GM18858 (cell line): Measurements from ENCODE around the gene FHIT.

ENCODE experiments used
- ATAC-seq: cut with Tn5 transposase; IDR thresholded peaks from one replicate; pipeline ENCODE4 v1.9.1; 2021; ENCODE audit not compliant: unreplicated experiment

The FHIT gene

GRCh38 chr3:60090548-60090947, 1160.7 kb downstream of the FHIT start:
- no peak for ATAC-seq

GRCh38 chr3:60086811-60087210, 1164.4 kb downstream of the FHIT start:
- peak; percentile 77 for ATAC-seq

DNA sequence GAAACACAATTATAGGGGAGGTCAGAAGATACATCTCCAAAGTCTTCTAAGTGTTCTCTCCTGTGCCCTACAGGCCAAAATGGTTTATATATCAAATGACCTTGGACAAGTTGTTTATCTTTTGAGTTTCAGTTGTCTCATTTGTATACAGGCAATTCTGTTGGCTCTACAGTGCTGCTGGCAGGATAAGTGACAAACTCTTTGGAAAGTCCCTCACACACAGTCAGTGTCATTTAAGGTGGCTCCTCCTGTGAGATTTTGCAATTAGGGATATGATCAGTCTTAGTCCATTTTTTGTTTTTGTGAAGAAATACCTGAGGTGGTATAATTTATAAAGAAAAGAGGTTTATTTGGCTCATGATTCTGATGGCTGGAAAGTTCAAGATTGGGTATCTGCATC, 1165.6 kb downstream of the FHIT start:
- ATAC-seq: no peak

DNA sequence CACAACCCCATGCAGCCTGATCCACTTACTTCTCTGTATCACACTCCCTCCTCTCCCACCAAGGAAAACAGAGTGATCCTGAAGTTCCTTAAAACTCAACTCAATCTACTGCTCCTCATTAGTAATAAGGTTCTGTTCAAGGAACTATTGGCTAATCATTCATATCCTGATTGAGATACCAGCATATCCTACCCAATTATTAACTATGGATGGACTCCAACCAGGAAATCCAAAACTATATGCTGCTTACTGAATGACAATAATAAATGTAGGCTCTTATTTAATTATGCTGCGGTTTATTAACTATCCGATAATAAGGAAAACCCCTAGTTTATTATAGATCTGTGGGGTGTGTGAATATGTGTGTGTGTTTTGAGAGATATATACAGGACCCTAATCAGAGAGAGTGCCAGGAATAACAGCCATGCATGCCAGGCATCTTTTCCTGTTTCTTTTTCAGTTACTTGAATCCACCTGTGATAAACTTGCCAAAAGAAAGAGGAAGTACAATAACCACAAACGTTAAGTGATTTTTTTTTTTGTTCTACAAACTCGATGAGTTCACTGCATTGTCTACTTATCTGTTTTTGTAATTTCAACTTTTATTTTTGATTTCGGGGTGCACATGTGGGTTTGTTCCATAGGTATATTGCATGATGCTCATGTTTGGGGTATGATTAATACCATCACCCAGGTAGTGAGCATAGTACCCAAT, 1169.7 kb downstream of the FHIT start:
- peak; percentile 61 for ATAC-seq

DNA sequence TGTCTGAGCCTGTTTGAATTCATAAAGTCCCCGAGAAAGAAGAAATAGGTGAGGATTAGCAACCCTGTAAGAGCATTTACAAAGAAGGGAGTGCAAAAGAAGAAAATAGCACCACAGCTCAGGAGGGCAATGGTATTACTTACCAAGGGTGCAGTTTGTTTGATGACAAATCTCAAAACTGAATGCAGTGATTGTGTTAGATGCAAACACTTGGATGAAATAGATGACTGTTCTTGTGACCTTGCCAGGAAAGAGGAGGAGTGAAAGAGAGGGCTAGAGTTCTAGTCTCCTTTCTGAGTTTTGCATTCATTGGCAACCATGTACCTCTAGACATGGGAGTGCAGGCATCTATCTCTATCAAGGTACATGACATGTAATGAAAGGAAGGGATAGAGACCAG, 1170.6 kb downstream of the FHIT start:
- no peak for ATAC-seq

- ATAC-seq: no peak
Measured at GRCh38 chr3:60079076-60079475, 1172.2 kb downstream of the FHIT start.

- ATAC-seq: no peak
Measured at GRCh38 chr3:60076331-60076730, 1174.9 kb downstream of the FHIT start.

- ATAC-seq: no peak
Measured at GRCh38 chr3:60073942-60074341, 1177.3 kb downstream of the FHIT start.

DNA sequence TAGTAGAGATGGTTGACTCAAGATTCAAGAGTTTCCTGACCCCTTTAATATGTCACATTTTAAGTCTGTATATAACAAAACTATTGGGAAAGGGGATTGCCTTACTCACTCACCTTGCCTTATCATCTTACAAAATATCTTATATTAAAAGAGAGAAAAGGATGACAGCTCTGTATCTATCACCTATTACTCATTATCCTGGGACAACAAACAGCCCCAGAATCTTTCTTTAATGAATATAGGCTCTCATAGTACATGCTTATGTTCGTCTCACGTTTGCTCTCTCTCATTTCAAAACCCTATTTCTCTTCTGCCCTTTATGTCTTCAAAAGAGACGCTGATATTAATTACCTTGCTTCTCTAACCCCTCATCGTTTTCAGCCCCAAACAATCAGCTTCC, 1178.0 kb downstream of the FHIT start:
- no peak for ATAC-seq

GRCh38 chr3:60070366-60070765, 1180.9 kb downstream of the FHIT start:
- no peak for ATAC-seq

DNA sequence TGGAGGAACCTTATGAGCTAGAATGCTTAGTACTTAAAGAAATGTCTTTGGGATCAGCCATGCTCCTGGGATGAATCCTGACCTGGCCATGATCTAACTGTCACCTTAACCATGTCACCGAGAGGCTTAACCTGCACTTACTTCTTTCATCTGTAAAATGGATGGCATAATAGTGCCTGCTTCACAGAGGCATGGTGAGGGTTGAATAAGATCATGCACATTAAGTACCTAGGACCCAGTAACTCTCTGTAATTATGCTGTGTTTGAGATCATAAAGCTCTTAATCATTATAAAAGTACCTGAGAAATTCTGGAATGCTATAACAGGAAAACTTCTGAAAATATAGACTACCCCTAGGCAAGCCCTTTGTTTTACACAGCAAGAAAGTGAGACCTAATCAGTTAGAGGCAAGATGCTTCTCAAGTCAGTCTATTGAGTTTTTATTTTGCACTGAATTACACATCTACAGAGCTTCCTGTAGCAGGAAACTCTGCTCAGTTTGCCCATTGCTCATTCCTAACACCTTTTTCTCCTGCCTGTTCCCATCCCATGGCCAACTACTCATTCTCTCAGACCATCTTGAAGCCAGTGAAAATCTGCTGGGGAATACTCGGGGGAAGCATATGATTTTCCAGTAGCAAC, 1185.9 kb downstream of the FHIT start:
- no peak for ATAC-seq

DNA sequence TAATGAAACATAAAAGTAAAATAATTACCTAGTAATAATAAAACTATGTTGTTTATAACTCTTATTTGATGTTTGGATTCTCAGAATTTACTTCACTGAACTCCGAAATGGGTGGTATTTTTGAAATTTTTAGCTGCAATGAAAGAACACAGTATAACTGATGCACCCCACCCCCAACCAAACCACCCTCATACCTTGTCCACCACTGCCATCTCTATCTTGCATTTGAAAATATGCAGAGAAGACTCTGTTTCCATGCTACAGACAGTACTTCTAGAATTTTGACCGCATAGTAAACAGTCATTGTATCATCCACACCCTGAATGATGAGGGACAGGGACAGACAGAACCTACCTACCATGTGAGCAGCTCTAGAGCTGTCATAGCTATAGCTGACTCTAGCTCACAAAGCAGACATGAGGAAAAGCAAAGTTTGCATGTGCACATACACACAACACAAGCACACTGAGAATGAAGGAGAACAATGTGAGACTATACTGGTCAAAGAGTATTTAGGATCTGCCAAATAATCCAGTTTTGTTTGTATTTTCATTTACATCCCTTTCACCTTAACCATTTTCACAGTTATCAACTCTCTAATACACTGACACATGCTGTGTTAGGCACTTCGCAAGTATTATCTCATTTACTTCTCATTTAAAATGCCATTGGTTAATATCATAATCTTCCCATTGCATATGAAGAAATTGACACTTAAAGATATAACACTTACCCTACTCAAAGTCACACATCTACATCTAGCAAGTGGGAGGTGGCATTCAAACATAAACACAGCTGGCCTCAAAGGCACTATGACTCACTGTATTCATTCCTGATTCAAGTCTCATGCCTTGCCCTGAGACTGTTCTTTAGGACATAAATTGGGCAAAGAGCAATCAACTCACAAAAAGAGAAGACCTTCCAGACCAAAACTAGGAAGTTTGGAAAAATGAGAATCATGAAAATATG, 1186.8 kb downstream of the FHIT start:
- no peak for ATAC-seq

DNA sequence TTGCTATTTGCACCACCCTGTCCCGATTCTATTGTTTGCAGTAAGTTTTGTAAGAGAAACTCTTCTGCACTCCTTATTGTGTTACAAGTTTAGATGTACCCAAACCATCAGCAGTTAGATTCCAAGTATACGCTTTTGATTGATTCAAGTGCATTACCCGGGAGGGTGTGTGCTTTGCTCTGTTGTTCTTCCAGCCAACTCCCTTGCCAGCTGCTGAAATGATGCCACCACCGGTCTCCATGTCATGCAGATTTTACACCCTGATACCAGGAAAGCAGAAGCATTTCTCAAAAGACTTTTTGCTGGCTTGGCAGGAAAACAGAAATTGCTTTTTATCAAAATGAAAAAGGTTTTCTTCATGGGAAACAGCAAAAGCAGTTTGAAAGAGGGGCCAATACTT, 1194.8 kb downstream of the FHIT start:
- no peak for ATAC-seq

DNA sequence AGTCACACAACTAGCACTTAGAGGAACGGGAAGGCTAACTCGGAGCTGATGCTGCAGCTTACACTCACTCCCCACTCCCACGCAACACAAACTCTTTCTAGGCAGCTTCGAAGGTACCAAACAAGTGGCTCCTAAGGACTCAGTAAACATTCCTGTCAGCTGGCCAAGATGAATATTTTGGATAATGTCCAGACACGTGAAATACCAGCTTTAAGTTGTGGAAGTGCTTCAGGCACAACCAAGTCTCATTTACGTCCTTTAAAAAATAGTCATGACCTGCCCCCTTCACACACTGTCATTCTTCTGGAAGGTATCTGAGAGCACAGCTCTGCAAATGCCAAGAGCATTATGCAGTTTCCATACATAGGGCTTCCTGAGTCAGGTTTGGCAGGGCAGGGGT, 1195.5 kb downstream of the FHIT start:
- no peak for ATAC-seq

- ATAC-seq: no peak
Measured at GRCh38 chr3:60053526-60054265, 1197.6 kb downstream of the FHIT start.

DNA sequence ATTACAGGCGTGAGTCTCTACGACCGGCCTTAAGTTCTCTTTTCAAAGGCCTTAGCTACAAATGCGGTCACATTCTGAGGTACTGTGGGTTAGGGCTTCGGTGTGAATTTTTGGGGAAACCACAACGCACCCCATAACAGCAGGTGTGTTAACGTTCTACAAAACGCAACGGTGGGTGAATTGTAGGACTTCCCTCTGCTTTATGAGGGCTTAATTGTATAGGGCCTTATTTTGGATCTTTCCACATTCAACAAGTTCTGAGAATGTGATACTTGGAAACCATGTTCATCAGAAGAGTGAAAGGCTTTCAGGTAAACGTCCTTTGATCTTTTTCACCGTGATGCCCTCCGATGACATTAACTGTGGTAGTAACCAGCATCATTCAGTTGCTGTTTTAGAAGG, 1202.8 kb downstream of the FHIT start:
- no peak for ATAC-seq

DNA sequence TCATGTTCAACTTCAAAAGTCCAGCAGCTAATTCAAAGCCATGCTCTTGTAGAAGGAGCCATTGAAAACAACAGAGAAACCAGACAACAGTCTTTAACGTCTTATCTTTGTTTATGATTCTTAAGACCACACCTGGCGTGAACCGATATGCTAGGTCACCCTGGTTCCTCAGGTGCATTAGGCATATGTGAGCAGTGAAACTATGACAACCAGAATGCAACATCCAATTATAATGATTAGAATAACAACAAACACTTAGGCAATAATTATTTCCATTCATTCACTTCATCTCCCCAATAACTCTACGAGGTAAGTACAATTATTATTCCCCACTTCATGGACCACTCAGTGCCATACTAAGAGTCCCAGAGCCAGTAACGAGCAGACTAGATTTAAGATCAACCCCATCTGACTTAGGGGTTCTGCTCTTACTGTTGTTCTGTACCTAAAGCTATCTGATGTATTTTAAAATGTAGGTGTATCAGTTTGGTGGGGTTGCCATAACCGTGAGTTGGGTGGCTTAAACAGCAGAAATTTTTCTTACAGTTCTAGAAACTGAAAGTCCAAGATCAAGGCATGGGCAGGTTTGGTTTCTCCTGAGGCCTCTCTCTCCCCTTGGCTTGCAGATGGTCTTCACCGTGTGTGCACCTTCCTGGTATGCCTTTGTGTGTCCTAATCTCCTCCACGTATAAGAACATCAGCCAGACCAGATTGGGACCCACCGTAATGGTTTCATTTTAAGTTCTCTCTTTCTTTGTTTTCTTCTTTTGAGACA, 1203.6 kb downstream of the FHIT start:
- ATAC-seq: no peak

GRCh38 chr3:60046210-60046609, 1205.0 kb downstream of the FHIT start:
- ATAC-seq: no peak

DNA sequence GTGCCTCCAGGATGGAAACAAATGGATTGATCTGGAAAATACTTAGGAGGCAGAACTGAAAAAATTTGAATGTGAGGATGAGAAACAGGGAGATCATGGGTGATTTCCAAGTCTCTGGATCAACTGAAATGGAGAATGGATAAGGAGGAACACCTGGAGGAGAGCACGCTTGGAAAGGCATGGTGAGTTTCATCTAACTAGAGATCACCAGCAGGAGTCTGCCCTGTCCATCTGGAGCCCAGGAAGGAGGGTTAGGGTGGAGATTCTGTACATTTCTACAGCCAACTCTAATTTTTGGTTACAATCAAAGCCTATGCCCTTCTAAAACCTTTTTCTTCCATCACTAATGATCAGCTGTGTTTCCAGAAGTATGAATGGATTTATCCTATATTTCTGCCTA, 1205.6 kb downstream of the FHIT start:
- ATAC-seq: no peak

DNA sequence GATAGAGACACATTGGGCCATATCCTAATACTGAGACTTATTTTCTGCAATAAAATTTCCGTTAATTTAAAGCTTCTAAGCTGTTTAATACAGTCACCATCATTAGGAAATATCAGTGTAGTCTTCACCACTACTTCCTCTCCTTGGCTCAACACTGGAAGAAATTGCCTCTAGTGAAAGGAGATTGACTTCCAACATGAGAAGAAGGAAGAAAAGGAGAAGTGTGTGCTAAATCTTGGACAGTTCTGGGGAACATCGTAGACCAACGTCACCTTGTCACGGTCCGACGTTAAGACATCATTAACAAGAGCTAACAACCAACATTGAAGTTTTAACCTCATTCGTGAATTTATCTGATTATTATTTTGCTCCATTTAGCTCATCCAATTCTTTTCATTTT, 1214.4 kb downstream of the FHIT start:
- ATAC-seq: no peak
